HepG2 (cell line): ENCODE results near the gene CPT1B. TPM values are rescaled to one million over a fixed set of nuclear protein-coding genes. Genes with fewer than 3 reads are reported as not detected.

Experiments used
- AGO1 ChIP-seq: fragments of 200-400 bp; formaldehyde crosslinking; IDR thresholded peaks from 2 replicates; pipeline ENCODE4 v1.6.1; 2017; ENCODE audit warnings: mild to moderate bottlenecking, low read depth, low read length, moderate library complexity; ENCODE audit not compliant: poor library complexity, severe bottlenecking
- DMAP1 ChIP-seq: IDR thresholded peaks from 2 replicates; pipeline ENCODE4 v1.6.1; 2016
- JARID2 ChIP-seq: sonication (generic); formaldehyde crosslinking; IDR thresholded peaks from 2 replicates; pipeline ENCODE4 v1.8.1; 2023; ENCODE audit warnings: missing genetic modification reagents, inconsistent platforms; ENCODE audit not compliant: insufficient replicate concordance
- KDM1A ChIP-seq: IDR thresholded peaks from 2 replicates; pipeline ENCODE4 v1.6.1; 2016; ENCODE audit warnings: missing compliant biosample characterization
- MXI1 ChIP-seq: IDR thresholded peaks from 3 replicates; pipeline ENCODE4 v1.6.1; 2012; ENCODE audit warnings: low read depth, low read length, inconsistent platforms, borderline replicate concordance
- NR2F2 ChIP-seq: IDR thresholded peaks from 2 replicates; pipeline ENCODE4 v1.6.1; 2012; ENCODE audit warnings: low read depth, inconsistent platforms, borderline replicate concordance
- REXO4 ChIP-seq: sonication (generic); formaldehyde crosslinking; IDR thresholded peaks from 2 replicates; pipeline ENCODE4 v1.8.0; 2022; ENCODE audit warnings: missing genetic modification reagents, mild to moderate bottlenecking, borderline replicate concordance
- RXRB ChIP-seq: IDR thresholded peaks from 2 replicates; pipeline ENCODE4 v1.6.1; 2016; ENCODE audit warnings: borderline replicate concordance, missing genetic modification reagents, missing compliant biosample characterization
- SIN3A ChIP-seq: IDR thresholded peaks from 2 replicates; pipeline ENCODE4 v1.6.1; 2011; ENCODE audit warnings: low read depth, mild to moderate bottlenecking, control low read depth, low read length, borderline replicate concordance
- SMAD9 ChIP-seq: sonication (generic); formaldehyde crosslinking; IDR thresholded peaks from 2 replicates; pipeline ENCODE4 v1.5.1; 2020; ENCODE audit warnings: mild to moderate bottlenecking, missing genetic modification reagents
- SSRP1 ChIP-seq: IDR thresholded peaks from 2 replicates; pipeline ENCODE4 v1.6.1; 2016; ENCODE audit warnings: control low read depth
- TCF12 ChIP-seq, 2 experiments: fragments of 450-650 bp in 1 of 2; sonication (generic) in 1 of 2; formaldehyde crosslinking in 1 of 2; IDR thresholded peaks; 2 replicates each; pipeline versions ENCODE4 v1.6.1 to v1.8.0; 2017 to 2022; ENCODE audit warnings: antibody characterized with exemption in 1 of 2, mild to moderate bottlenecking in 1 of 2, missing genetic modification reagents in 1 of 2, moderate library complexity in 1 of 2
- TEAD2 ChIP-seq: sonication (generic); formaldehyde crosslinking; IDR thresholded peaks from 2 replicates; pipeline ENCODE4 v1.9.0; 2021; ENCODE audit warnings: missing genetic modification reagents
- THAP11 ChIP-seq: IDR thresholded peaks from 2 replicates; pipeline ENCODE4 v1.6.1; 2016; ENCODE audit warnings: missing biosample characterization, missing genetic modification reagents
- TP53 ChIP-seq: sonication (generic); formaldehyde crosslinking; conservative IDR thresholded peaks from 2 replicates; pipeline ENCODE4 v1.4.0; 2020; ENCODE audit warnings: missing genetic modification reagents
- ZBTB1 ChIP-seq: sonication (generic); formaldehyde crosslinking; IDR thresholded peaks from 2 replicates; pipeline ENCODE4 v1.4.0; 2020; ENCODE audit warnings: missing genetic modification reagents, borderline replicate concordance
- ZZZ3 ChIP-seq: sonication (generic); formaldehyde crosslinking; IDR thresholded peaks from 2 replicates; pipeline ENCODE4 v1.4.0; 2020; ENCODE audit warnings: missing genetic modification reagents, mild to moderate bottlenecking, borderline replicate concordance
- polyA plus RNA-seq, 8 experiments: library from polyadenylated mRNA; depleted of rRNA in 3 of 8; stranded (reverse) in 7 of 8; unstranded in 1 of 8; fragments of >200 nt; fragmentation: Illumina TruSeq in 4 of 8; extraction: Trizol in 4 of 8; gene quantifications; 2 replicates each; pipeline versions ENCODE4 v1.2.1 to v1.2.3, GENCODE V29; 2011 to 2016; ENCODE audit warnings: low read depth in 4 of 8, missing spikeins in 1 of 8, mixed read lengths in 1 of 8; ENCODE audit not compliant: insufficient read depth in 1 of 8
- total RNA-seq, 5 experiments: library from RNA; depleted of rRNA; stranded (reverse); fragments of >200 nt; fragmentation: Illumina TruSeq; extraction: Trizol; gene quantifications; 2 replicates each; pipeline ENCODE4 v1.2.3, GENCODE V29; 2016; ENCODE audit warnings: low read depth in 1 of 5
- TF ChIP-seq, protein P1 (sequence below): sonication (generic); formaldehyde crosslinking; IDR thresholded peaks from 2 replicates; pipeline ENCODE4 v1.5.0; 2020; ENCODE audit warnings: missing genetic modification reagents, mild to moderate bottlenecking, borderline replicate concordance
- TF ChIP-seq, protein P2 (sequence below): sonication (generic); formaldehyde crosslinking; IDR thresholded peaks from 2 replicates; pipeline ENCODE4 v1.4.0; 2020; ENCODE audit warnings: mild to moderate bottlenecking, missing genetic modification reagents
- TF ChIP-seq, protein P3 (sequence below): sonication (generic); formaldehyde crosslinking; IDR thresholded peaks from 2 replicates; pipeline ENCODE4 v1.4.0; 2020; ENCODE audit warnings: missing genetic modification reagents
- TF ChIP-seq, protein P4 (sequence below): sonication (generic); formaldehyde crosslinking; IDR thresholded peaks from 2 replicates; pipeline ENCODE4 v1.4.0; 2020; ENCODE audit warnings: mild to moderate bottlenecking, missing genetic modification reagents
- TF ChIP-seq, protein P5 (sequence below): sonication (generic); formaldehyde crosslinking; IDR thresholded peaks from 2 replicates; pipeline ENCODE4 v1.5.0; 2020; ENCODE audit warnings: mild to moderate bottlenecking, missing genetic modification reagents
- TF ChIP-seq, protein P6 (sequence below): sonication (generic); formaldehyde crosslinking; IDR thresholded peaks from 2 replicates; pipeline ENCODE4 v1.8.1; 2023; ENCODE audit warnings: missing genetic modification reagents, mild to moderate bottlenecking, borderline replicate concordance

Gene CPT1B
- total and polyA plus RNA-seq, 2 of the 13 experiments (the other 11 are each of a cell fraction or from before 2014, with no cell fraction given): 9.2 to 19.5 TPM

DNA sequence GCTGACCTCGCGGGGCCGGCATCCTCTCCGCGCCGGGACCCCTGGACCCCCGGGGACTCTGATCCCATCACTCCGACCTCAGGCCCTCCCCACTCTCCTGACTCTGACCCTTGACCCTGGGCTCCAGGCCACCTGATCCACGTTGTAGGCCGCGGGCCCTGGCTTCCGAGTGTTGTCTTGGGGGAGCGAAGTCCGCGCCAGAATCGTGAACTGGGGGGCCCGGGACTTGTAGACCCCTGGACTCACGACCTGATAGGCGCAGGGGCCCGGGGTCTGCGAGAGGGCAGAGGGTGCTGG, 47.7 kb downstream of the CPT1B start (continued):
- TF ChIP-seq, protein P1, sequence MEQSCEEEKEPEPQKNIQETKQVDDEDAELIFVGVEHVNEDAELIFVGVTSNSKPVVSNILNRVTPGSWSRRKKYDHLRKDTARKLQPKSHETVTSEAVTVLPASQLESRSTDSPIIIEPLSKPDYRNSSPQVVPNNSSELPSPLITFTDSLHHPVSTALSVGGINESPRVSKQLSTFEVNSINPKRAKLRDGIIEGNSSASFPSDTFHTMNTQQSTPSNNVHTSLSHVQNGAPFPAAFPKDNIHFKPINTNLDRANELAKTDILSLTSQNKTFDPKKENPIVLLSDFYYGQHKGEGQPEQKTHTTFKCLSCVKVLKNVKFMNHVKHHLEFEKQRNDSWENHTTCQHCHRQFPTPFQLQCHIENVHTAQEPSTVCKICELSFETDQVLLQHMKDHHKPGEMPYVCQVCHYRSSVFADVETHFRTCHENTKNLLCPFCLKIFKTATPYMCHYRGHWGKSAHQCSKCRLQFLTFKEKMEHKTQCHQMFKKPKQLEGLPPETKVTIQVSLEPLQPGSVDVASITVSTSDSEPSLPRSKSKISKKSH (CRISPR knock-in tag): no peak
- TF ChIP-seq ZZZ3 (CRISPR knock-in tag) (no peak), JARID2 (CRISPR knock-in tag) (no peak), SMAD9 (CRISPR knock-in tag) (no peak), ZBTB1 (CRISPR knock-in tag) (no peak; the same call in 1 of the 2 replicates), SIN3A (no peak), TEAD2 (no peak), RXRB (CRISPR knock-in tag) (no peak; the same call in 1 of the 2 replicates), TP53 (CRISPR knock-in tag) (no peak), THAP11 (CRISPR knock-in tag) (no peak), KDM1A (CRISPR knock-in tag) (no peak), TCF12 (IDR thresholded peaks at IDR 0.05) (no peak), TCF12 (CRISPR knock-in tag; IDR thresholded peaks at IDR 0.05) (0 out of 2 replicates have a peak, but pooled peaks have one; percentile 81), DMAP1 (CRISPR knock-in tag) (peak; percentile 51; the same call in 1 of the 2 replicates), NR2F2 (peak; percentile 15; the same call in 1 of the 2 replicates), MXI1 (no peak), REXO4 (CRISPR knock-in tag) (no peak), AGO1 (peak; percentile 96), SSRP1 (CRISPR knock-in tag) (no peak)
- TF ChIP-seq, protein P2, sequence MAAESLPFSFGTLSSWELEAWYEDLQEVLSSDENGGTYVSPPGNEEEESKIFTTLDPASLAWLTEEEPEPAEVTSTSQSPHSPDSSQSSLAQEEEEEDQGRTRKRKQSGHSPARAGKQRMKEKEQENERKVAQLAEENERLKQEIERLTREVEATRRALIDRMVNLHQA (CRISPR knock-in tag): no peak
- TF ChIP-seq, protein P3, sequence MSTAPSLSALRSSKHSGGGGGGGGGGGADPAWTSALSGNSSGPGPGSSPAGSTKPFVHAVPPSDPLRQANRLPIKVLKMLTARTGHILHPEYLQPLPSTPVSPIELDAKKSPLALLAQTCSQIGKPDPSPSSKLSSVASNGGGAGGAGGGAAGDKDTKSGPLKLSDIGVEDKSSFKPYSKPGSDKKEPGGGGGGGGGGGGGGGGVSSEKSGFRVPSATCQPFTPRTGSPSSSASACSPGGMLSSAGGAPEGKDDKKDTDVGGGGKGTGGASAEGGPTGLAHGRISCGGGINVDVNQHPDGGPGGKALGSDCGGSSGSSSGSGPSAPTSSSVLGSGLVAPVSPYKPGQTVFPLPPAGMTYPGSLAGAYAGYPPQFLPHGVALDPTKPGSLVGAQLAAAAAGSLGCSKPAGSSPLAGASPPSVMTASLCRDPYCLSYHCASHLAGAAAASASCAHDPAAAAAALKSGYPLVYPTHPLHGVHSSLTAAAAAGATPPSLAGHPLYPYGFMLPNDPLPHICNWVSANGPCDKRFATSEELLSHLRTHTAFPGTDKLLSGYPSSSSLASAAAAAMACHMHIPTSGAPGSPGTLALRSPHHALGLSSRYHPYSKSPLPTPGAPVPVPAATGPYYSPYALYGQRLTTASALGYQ (CRISPR knock-in tag): no peak
- TF ChIP-seq, protein P4, sequence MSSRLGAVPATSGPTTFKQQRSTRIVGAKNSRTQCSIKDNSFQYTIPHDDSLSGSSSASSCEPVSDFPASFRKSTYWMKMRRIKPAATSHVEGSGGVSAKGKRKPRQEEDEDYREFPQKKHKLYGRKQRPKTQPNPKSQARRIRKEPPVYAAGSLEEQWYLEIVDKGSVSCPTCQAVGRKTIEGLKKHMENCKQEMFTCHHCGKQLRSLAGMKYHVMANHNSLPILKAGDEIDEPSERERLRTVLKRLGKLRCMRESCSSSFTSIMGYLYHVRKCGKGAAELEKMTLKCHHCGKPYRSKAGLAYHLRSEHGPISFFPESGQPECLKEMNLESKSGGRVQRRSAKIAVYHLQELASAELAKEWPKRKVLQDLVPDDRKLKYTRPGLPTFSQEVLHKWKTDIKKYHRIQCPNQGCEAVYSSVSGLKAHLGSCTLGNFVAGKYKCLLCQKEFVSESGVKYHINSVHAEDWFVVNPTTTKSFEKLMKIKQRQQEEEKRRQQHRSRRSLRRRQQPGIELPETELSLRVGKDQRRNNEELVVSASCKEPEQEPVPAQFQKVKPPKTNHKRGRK (CRISPR knock-in tag): no peak
- TF ChIP-seq, protein P5, sequence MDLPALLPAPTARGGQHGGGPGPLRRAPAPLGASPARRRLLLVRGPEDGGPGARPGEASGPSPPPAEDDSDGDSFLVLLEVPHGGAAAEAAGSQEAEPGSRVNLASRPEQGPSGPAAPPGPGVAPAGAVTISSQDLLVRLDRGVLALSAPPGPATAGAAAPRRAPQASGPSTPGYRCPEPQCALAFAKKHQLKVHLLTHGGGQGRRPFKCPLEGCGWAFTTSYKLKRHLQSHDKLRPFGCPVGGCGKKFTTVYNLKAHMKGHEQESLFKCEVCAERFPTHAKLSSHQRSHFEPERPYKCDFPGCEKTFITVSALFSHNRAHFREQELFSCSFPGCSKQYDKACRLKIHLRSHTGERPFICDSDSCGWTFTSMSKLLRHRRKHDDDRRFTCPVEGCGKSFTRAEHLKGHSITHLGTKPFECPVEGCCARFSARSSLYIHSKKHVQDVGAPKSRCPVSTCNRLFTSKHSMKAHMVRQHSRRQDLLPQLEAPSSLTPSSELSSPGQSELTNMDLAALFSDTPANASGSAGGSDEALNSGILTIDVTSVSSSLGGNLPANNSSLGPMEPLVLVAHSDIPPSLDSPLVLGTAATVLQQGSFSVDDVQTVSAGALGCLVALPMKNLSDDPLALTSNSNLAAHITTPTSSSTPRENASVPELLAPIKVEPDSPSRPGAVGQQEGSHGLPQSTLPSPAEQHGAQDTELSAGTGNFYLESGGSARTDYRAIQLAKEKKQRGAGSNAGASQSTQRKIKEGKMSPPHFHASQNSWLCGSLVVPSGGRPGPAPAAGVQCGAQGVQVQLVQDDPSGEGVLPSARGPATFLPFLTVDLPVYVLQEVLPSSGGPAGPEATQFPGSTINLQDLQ (CRISPR knock-in tag): no peak
- TF ChIP-seq, protein P6, sequence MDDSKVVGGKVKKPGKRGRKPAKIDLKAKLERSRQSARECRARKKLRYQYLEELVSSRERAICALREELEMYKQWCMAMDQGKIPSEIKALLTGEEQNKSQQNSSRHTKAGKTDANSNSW (CRISPR knock-in tag): no peak
